GM19467 (cell line): ENCODE results near the gene TUBGCP6.

ENCODE experiments used
- ATAC-seq: cut with Tn5 transposase; IDR thresholded peaks from one replicate; pipeline ENCODE4 v1.9.1; 2021; ENCODE audit warnings: mild to moderate bottlenecking, moderate library complexity; ENCODE audit not compliant: unreplicated experiment

TUBGCP6 gene

DNA sequence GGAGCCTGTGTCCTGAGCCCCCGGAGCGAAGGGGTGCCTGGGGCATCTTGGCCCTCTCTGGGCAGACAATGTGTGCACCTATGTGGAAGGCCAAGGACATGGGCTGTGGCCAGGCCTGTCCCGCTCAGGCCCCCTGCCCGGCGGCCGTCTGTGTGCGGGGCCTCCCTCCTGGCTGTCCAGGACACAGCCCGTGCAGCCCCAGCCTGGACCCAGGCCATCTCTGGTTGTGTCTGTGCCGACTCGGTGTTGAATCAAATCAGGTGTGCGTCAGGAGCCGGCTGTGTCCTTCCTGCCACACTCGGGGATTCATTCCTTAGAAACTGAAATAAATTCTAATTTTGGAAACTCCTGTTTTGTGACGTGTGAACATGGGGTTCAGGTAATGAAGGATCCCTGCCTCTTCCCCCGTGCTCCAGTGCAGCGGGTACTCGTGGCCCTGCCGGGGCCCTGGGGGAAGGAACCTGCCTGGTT is 45.5 kb downstream of the TUBGCP6 start:
- no peak for ATAC-seq

DNA sequence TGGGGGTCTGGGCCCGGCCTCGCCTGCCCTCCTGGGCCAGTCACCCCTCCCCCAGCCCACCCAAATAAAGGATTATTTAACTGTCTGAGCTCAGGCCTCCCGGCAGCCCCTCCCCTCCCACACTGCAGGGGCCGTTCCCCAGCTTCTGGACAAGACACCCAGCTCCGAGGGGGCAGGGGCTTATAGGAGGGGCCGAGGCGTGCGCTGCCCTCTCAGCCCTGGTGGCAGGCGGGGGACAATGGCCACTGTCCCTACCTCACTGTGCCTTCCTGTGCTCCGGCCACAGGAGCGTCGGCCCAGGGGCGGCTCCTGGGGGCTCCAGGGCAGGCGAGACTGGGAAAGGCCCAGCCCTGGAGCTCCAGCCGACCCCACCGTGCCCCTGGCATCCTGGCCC is 46.2 kb downstream of the TUBGCP6 start:
- no peak for ATAC-seq

DNA sequence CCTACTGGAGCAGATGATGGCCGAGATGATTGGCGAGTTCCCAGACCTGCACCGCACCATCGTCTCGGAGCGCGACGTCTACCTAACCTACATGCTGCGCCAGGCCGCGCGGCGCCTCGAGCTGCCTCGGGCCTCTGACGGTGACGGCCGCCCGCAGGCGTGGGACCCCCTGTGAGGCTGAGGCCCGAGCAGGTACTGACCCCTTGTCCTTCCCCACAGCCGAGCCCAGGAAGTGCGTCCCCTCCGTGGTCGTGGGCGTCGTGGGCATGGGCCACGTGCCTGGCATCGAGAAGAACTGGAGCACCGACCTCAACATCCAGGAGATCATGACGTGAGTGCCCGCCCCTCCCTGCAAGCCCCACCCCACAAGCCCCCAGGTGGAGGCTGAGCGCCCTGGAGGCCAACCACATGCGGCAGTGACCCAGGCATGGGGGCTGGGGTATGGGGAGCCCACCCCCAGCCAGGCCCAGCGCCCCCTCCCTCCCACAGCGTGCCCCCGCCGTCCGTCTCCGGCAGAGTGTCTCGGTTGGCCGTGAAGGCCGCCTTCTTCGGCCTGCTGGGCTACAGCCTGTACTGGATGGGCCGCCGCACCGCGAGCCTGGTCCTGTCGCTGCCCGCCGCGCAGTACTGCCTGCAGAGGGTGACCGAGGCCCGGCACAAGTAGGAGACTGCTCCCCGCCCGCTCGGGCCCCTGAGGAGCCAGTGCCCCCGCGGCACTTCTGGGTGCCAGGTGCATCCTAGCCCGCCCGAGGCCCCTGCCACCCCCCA is 46.8 kb downstream of the TUBGCP6 start:
- no peak for ATAC-seq

GRCh38 chr22:50197000-50197800 is 47.6 kb downstream of the TUBGCP6 start:
- no peak for ATAC-seq

DNA sequence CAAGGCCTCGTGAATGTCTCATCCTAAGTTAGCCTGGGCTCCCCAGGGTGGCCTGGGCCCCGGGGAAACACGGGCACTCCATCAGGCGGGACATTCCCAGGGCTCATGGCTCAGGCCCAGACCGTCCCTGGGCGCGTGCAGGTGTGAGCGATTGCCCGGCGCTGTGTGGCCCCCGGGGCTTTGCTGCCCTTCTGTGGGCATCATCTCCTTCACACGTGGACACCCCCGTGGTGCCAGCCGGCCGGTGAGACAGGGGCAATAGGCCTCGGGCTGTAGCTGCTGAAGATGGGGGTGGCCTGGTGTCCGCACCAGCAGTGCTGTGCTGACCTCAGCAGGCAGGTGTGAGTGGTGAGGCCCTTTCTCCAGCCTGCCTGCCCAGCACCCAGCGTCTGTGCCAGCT is 48.6 kb downstream of the TUBGCP6 start:
- ATAC-seq: no peak

GRCh38 chr22:50194037-50194805 is 50.6 kb downstream of the TUBGCP6 start:
- no peak for ATAC-seq

DNA sequence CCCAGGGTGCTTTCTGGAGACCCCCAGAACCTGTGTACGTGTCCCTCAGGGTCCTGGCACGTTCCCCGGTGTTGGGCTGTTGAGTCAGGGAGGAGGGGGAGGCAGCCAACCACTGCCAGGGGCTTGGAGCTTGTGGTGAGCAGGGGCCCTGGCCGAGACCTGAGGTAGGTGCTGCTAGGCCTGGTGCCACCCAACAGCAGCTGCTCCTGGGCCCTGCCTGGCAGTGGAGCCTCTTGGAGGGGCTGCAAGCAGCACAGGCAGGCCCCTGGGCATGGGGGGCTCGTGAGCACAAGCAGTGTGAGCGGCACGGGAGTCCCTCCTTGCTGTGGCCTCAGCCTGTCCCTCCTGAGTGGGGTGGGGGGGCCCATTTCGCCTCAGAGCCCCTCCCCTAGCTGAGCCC is 51.2 kb downstream of the TUBGCP6 start:
- ATAC-seq: no peak

- no peak for ATAC-seq
Observed at GRCh38 chr22:50192436-50193204, 52.2 kb downstream of the TUBGCP6 start.

GRCh38 chr22:50190941-50191741 is 53.7 kb downstream of the TUBGCP6 start:
- peak; percentile 16 for ATAC-seq

GRCh38 chr22:50190182-50190940 is 54.5 kb downstream of the TUBGCP6 start:
- ATAC-seq: peak; percentile 41

- ATAC-seq: no peak
Observed at GRCh38 chr22:50189849-50190181, 55.0 kb downstream of the TUBGCP6 start.

DNA sequence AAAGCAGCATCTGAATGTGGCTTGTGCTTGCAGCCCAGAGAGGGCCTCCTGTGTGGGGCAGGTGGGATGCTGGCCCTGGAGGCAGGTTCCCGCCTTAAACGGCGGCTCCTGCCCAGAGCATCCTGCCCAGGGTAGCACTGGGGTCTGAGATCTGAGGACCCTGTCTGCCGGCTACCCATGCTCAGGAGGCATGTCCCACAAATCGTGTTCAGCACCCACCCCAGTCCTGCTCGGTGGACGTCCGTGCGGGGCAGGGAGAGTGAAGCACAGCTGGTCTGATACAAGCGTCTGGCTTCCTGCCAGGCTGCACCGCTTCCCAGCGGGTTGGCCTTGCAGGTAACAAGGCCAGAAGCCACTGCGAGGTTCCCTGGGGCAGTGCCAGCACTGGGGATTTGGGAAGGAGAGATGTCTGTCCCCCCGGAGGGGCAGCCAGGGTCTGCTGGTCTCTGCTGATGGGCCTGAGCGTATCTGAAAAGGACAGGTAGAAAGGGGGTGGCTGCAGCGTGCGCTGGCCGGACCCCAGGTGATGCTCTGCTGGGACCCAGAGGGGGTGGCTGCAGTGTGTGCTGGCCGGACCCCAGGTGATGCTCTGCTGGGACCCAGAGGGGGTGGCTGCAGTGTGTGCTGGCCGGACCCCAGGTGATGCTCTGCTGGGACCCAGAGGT is 55.5 kb downstream of the TUBGCP6 start:
- ATAC-seq: no peak

DNA sequence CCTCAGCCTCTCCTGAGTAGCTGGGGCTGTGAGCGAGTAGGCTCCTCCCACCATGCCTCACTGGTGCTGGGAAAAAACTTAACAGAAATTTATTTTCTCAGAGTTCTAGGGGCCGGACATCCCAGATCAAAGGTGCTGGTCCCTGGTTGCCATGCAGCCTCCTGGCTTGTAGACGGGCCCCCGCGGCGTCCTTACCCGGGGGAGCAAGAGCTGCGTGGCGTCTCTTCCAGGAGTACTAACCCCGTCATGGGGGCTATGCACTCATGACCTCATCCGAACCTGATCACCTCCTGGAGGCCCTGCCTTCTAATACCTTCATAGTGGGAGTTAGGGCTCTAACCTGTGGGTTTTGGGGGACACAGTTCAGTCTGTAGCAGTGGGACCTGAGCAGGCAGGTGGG is 56.5 kb downstream of the TUBGCP6 start:
- no peak for ATAC-seq

DNA sequence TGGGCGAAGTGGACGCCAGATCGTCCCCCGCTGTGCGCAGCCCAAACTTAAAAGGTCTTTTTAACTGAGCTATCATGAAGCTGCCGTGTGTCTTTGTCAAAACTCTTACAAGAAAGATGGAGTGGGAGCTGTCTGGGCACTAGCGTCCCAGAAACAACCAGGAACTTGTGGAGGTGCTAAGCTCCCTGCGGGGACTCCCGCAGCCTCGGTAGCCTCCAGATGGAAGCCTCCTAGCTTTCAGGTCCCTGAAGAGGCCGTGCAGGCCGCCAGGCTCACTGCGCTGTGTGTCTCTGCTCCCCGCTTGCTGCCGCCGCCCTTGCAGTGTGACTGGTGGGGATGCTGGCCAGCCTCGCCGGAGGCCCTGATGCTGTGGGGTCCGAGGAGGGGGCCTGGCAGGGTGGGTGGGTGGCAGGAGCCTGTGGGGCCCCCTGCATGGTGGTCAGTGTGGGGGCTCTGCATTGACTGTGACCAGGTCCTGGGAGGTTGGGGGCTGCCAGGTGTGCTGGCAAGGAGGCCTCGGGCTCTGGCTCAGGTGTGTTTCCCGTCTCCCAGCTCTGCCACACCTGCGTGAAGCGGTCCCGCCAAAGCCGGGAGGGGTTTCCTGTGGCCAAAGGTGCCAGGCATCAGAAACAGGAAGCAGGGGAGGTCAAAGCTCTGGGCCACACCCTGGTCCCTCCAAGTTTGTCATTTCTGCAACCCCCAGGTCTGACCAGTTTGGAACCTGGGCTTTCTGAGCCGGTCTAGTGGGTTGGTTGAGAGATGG is 57.9 kb downstream of the TUBGCP6 start:
- no peak for ATAC-seq

DNA sequence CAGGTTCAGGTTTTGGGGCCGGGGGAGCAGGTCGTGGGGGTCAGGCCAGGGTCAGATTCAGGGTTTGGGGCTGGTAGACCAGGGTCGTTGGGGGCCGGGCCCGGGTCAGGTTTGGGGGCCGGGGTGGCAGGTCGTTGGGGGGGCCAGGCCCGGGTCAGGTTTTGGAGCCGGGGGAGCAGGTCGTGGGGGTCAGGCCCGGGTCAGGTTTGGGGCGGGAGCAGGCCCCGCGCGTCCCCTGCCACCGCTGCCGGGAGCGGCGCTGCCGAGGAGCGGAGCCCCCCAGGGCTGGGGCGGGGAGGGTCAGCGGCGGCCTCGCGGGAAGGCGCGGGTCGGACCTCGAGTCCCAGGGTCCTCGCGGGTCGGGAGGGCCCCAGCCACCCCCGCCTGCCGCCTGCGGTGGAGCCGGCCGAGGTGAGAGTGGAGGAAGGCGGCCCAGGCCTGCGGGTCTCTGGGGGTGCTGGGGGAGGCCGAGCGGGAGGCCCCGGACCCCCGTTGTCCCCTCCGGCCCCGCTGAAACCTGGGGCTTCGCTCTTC is 58.6 kb downstream of the TUBGCP6 start:
- ATAC-seq: no peak

DNA sequence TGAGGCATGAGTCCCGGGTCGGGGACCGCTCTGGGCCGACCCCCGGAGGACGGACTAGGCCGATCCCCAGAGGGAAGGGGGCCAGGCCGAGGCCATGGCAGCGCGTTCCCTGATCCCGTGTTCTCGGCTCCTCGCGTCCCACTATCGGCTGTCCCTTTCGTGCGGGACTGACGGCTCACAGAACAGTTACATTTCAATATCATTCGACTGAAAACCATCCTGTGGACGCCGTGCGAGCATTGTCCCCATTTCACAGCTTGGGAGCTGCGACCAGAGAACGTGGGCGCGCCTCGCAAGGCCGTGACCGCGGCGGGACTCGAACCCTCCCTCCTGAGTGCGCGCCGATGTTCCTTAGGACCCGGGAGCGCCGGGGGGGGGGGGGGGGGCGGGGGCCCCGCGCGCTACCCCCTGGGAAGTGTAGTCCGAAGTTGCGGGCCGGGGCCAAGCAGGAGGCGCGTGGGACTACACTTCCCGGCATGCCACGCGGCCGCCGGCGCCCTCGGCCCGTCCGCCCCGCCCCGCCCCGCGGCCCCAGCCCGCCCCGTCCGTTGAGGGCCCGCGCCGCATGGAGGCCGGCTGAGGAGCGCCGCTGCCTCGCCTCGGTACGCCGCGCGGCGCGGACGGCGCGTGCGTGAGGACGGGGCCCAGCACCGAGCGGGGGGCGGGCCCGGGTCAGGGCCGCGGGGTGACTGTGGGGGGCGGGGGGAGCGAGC is 59.3 kb downstream of the TUBGCP6 start, which contains the start of gene TRABD:
Gene TRABD, plus strand, starts transcription at position 539 of the 713 bp plus-strand sequence. CDS start 7,148 bp downstream, outside the sequence.
- no peak for ATAC-seq

GRCh38 chr22:50184902-50185374 is 59.9 kb downstream of the TUBGCP6 start:
- ATAC-seq: no peak
